ENCODE measurements around the gene TBX6. TPM values are rescaled to one million over a fixed set of nuclear protein-coding genes. Genes with fewer than 3 reads are reported as not detected.

Gene TBX6
- 0.32 and 0.36 TPM in 2 replicates for total RNA-seq

GRCh38 chr16:30091474-30092372, at the start of gene TBX6:
TSS of gene TBX6 (minus strand) at chr16:30091924. CDS start at chr16:30091193, 731 bp downstream.

GRCh38 chr16:30113031-30113710, 21.4 kb upstream of the TBX6 start, which contains the start of gene GDPD3:
TSS of gene GDPD3 (minus strand) at chr16:30113537. CDS start at chr16:30113478, 59 bp downstream.

GRCh38 chr16:30096105-30096861, 4.6 kb upstream of the TBX6 start, which contains the start of gene YPEL3:
TSS of gene YPEL3 (minus strand) at chr16:30096213. CDS start at chr16:30095482, 731 bp downstream.

GRCh38 chr16:30075503-30076275, 16.0 kb downstream of the TBX6 start, which contains the start of gene PPP4C:
TSS of gene PPP4C (plus strand) at chr16:30075994. CDS start at chr16:30076378, 384 bp downstream.

GRCh38 chr16:30065102-30065942, 26.4 kb downstream of the TBX6 start, which contains the start of gene ALDOA:
TSS of gene ALDOA (plus strand) at chr16:30065760. CDS start at chr16:30066898, 1,138 bp downstream.

Other genes starting within 250 kb of the TBX6 start
- 108 and 112 TPM in 2 replicates for gene CDIPT, start 228.7 kb downstream of the TBX6 start, total RNA-seq
- gene SEZ6L2, start 192.4 kb downstream of the TBX6 start, total RNA-seq = 0.85 and 1.1 TPM in 2 replicates
- 1.5 and 2.1 TPM in 2 replicates for gene ASPHD1, start 191.4 kb downstream of the TBX6 start, total RNA-seq
- gene KCTD13, start 165.7 kb downstream of the TBX6 start, total RNA-seq = 11.9 and 13.3 TPM in 2 replicates
- 76.1 and 95.6 TPM in 2 replicates for gene TMEM219, start 129.8 kb downstream of the TBX6 start, total RNA-seq
- 61.0 and 61.7 TPM in 2 replicates for gene TAOK2, start 118.1 kb downstream of the TBX6 start, total RNA-seq
- gene HIRIP3, start 96.3 kb downstream of the TBX6 start, total RNA-seq = 3.7 and 7.4 TPM in 2 replicates
- gene INO80E, start 95.7 kb downstream of the TBX6 start, total RNA-seq = 22.2 and 42.6 TPM in 2 replicates
- not detected in 2 replicates for gene DOC2A, start 80.9 kb downstream of the TBX6 start, total RNA-seq
- gene C16orf92, start 68.7 kb downstream of the TBX6 start, total RNA-seq = not detected in 2 replicates
- 0.12 TPM in 1 of 2 replicates, not detected in the other for gene TLCD3B, start 60.7 kb downstream of the TBX6 start, total RNA-seq
- gene ALDOA, start 26.2 kb downstream of the TBX6 start, total RNA-seq = 648 and 853 TPM in 2 replicates
- 163 and 189 TPM in 2 replicates for gene PPP4C, start 15.9 kb downstream of the TBX6 start, total RNA-seq
- gene YPEL3, start 4.3 kb upstream of the TBX6 start, total RNA-seq = 25.8 and 26.2 TPM in 2 replicates
- 0.73 and 0.81 TPM in 2 replicates for gene GDPD3, start 21.6 kb upstream of the TBX6 start, total RNA-seq
- gene MAPK3, start 31.3 kb upstream of the TBX6 start, total RNA-seq = 44.9 and 57.8 TPM in 2 replicates
- gene CORO1A, start 91.7 kb upstream of the TBX6 start, total RNA-seq = 0.49 and 0.73 TPM in 2 replicates
- gene BOLA2B, start 101.7 kb upstream of the TBX6 start, total RNA-seq = 26.1 and 65.0 TPM in 2 replicates
- gene SLX1A, start 102.0 kb upstream of the TBX6 start, total RNA-seq = 15.9 and 17.8 TPM in 2 replicates
- gene SULT1A3, start 107.3 kb upstream of the TBX6 start, total RNA-seq = 3.7 and 3.8 TPM in 2 replicates
- 0.65 TPM in 1 of 2 replicates, not detected in the other for gene NPIPB13, start 156.6 kb upstream of the TBX6 start, total RNA-seq

Measured in hair follicle dermal papilla cell (primary cell).